SKM-1 treated with dmso at 0.1 percent for 144 hours (cell line): Measurements from ENCODE around the gene RSPH9.
A peak's percentile ranks its signal among the peaks of the same experiment; 100 is the strongest.

ENCODE experiments used
- DNase-seq: peaks from one replicate; lab custom pipeline; 2025; ENCODE audit not compliant: unreplicated experiment; lab: John Stamatoyannopoulos, UW

Gene RSPH9

GRCh38 chr6:43707767-43708166 lies 62.9 kb downstream of the RSPH9 start:
- DNase-seq: no peak

- DNase-seq: peak; percentile 74
These were observed 64.2 kb downstream of the RSPH9 start for GRCh38 chr6:43708860-43709653.

- no peak for DNase-seq
These were observed 64.9 kb downstream of the RSPH9 start for GRCh38 chr6:43709654-43710303.

DNA sequence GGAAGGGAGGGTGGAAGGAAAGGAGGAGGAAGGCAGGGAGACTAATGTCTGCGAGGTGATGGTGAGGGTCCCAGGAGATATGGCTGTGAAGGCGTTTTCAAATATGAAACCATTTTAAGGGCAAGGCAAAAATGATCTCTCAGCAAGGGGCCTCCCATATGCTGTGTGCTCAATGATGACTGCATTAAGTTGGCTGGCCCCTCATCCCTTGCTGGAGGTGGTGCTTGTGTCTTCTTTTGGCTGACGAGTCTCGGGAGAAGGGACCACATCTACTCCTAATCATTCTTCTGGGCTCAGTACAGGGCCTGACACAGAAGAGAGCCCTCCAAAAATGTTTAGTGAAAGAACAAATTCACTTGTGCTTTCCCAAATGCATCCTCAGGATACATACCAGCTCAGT lies 65.7 kb downstream of the RSPH9 start:
- no peak for DNase-seq

DNA sequence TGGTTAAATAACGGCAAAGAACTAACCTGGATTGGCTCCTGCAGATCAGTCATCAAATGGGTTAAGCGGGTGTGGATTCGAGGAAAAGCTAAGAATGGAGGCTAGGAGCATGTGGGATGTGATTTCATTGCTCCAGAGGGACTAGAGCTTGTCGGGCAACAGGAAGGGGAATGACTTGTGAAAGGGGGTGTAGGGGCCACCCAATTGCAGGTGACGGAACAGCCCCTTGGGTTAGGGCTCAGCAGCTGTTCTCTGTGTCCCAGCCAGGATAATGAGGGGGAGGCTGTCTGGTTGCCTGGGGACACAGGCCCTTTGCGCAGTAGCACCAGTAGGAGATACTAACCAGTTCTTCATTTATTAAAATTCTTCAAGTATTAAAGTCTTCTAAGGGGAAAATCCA lies 67.7 kb downstream of the RSPH9 start:
- no peak for DNase-seq

DNA sequence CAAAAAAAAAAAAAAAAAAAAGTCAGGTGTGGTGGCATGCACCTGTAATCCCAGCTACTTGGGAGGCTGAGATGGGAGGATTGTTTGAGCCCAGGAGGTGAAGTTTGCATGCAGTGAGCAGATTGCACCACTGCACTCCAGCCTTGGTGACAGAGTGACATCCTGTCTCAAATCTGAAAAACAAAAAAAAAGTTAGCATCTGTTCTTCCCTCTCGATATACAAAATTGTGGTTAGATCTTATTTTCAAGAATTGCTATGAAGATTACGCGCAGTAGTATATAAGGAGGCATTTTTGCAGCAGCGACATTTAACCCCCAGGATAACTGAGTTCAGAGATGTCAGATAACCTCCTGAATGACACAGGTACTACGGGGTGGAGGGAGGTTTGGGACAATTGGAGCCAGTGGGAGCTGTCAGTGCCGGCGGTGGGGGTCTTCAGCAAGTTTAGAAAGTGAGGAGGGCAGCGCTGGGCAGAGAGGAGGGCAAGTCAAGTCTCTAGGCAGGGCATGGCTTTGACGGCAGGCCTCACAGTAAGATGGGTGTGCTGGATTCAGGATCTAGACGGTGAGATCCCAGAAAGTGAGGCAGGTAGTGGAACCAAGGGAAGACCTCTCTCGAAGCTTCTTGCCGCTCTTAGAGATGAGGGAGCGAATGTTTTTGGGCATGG lies 68.9 kb downstream of the RSPH9 start:
- DNase-seq: no peak

DNA sequence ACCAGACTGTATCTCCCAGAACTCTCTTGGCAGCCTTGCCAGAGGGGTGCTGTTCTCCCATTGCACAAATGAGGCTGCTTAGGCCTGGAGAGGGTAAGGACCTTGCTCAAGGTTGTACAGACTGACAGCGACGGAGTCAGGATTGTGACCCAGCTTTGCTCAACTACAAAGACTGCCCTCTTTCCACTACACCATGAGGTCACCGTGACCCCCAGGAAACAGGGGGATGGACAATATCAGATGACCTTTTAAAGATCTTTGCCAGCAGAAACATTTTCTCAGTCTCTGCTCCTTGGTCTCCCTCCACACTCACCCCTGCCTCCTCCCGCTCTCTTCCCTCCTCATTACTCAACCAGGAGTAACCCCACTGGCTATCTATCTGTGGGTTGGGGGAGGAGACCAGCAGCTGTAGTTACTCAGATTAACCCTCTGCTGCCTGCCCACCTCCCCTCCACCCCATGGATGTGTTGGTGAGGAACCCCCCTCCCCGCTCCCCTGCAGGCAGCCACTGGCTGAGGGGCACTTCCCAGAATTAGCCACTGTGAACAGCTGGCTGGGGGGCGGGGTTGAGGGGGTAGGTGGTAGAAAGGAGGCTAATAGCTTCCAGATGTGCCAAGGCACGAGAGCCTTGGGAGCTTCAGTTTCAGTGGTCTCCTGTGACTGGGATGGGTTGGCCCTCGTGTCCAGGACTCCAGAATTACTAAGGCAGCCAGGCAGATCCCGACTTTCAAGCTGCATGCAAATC lies 69.6 kb downstream of the RSPH9 start:
- DNase-seq: peak; percentile 5

DNA sequence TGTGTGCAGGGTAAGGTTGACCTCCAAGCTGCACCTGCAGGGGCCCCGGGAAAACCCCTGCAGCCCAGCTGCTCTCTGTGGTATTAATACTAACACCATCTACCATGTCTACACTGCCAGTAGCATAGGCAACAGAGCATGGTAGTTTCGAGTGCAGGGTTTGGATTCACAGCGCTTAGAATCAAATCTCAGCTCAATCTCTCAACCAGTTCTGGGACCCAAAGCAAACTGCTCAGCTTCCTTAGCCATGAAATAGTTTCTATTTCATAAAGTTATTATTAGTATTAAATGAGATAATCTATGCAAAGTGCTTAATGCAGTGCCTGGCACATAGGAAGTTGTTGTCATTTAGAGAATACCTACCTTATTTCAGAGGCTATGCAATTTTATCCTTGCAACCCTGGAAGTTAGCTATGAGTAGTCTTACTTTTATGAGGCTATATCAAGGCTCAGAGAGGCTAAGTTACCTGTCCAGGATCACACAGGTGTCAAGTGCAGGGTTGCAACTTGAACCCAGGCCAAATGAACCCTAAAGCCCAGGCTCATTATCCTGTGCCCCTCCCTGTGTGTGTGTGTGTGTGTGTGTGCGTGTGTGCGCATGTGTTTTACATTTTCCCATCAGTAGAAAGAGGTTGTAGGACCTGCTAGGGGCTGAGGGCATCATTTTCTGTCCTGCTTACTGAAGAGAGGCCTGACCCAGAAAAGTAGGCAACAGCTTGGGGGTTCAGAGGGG lies 70.4 kb downstream of the RSPH9 start:
- DNase-seq: no peak

GRCh38 chr6:43716099-43716498 lies 71.3 kb downstream of the RSPH9 start:
- no peak for DNase-seq

- DNase-seq: no peak
These were observed 72.6 kb downstream of the RSPH9 start for GRCh38 chr6:43717389-43717788.

- no peak for DNase-seq
These were observed 73.0 kb downstream of the RSPH9 start for GRCh38 chr6:43717822-43718221.

- DNase-seq: no peak
These were observed 73.7 kb downstream of the RSPH9 start for GRCh38 chr6:43718387-43719105.

DNA sequence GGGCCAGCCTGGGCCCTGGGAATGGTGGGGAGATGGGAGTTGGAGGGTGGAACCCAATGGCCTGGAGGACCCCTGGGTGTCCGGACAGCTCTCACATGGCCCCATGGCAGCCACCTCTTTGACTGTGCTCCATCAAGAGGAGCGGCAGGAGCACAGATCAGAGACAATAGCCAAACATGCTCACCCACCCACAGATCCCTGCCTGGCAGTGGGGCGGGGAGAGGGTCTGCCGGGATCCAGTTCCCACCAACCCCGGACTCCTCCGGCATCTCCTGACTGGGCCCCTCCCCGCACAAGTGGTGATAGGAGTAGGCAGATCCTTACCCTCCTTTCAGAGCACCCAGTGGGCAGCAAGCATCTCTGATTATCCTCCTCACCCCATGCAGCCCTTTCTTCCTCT lies 74.7 kb downstream of the RSPH9 start:
- DNase-seq: no peak

- DNase-seq: no peak
These were observed 76.2 kb downstream of the RSPH9 start for GRCh38 chr6:43720999-43721398.
